WI38 (cell line): Measurements from ENCODE around the gene HOXB13.

Experiments used
- H3K4me3 ChIP-seq: 2 replicates; pipeline ENCODE4 v1.5.1; 2011; ENCODE audit warnings: low read depth, mild to moderate bottlenecking, control low read depth, low read length
- TF ChIP-seq, protein P1 (sequence below): IDR thresholded peaks from 2 replicates; pipeline ENCODE4 v1.5.1; 2012; ENCODE audit warnings: low read depth, mild to moderate bottlenecking, control low read depth, low read length

HOXB13 gene

DNA sequence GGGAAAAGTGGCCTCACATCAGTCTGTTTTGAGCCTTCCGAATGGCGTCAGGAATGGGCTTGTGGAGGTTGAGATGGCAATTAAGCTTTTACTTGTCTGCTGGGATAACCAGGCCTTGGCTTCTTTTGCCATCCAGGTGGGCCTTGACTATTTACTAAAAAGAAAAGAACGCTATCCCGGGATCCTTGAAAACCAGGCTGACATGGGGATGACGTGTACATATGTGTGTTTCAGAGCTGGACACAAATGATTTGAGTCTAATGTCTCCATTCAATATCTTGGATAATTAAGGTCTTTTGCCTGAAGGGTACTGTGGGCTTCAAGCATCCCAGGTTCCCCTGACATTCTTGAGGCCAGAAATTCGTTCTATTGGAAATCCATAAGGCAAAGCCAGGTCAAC is 32.6 kb upstream of the HOXB13 start:
- TF ChIP-seq, protein P1, sequence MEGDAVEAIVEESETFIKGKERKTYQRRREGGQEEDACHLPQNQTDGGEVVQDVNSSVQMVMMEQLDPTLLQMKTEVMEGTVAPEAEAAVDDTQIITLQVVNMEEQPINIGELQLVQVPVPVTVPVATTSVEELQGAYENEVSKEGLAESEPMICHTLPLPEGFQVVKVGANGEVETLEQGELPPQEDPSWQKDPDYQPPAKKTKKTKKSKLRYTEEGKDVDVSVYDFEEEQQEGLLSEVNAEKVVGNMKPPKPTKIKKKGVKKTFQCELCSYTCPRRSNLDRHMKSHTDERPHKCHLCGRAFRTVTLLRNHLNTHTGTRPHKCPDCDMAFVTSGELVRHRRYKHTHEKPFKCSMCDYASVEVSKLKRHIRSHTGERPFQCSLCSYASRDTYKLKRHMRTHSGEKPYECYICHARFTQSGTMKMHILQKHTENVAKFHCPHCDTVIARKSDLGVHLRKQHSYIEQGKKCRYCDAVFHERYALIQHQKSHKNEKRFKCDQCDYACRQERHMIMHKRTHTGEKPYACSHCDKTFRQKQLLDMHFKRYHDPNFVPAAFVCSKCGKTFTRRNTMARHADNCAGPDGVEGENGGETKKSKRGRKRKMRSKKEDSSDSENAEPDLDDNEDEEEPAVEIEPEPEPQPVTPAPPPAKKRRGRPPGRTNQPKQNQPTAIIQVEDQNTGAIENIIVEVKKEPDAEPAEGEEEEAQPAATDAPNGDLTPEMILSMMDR = no peak

DNA sequence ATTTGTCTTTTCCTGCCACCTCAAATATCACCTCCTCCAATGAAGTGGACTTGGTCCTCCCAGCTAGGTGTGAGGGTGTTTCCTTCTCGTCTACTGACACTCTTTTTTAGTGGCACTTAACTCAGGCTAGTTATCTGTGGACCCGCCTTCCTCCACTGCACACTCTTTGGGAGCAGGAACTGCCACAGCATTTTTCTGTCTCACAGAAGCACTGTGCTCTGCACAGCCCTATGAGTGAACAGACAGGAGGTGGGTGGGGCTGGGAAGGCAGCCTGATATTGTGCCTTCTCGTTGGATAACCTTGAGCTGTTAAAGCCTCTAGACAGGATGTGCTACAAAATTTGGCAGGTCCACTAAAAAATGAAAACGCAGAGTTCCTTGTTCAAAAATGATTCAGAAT is 31.9 kb upstream of the HOXB13 start:
- H3K4me3 ChIP-seq = no peak overlapping the region
- TF ChIP-seq, protein P1 = no peak

More for the DNA sequence above, 32.6 kb upstream of the HOXB13 start:
- no peak overlapping the region for H3K4me3 ChIP-seq

DNA sequence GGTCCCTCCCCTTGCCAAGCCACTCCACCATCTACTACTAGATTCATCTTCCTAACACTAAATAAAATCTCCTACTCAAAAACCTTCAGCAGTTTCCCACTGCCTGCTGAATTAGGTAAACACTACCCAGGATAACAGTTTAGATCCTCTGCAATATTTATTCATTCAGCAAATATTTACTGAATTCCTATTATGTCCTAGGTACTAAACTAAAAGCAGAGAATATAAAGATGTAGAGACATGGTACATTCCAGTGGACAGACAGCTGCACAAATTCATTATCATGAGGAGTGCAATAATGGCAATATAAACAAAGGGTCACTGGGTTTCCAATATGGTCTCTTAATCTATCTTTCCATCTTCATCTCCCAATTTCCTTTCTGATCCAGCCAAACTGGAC is 30.7 kb upstream of the HOXB13 start:
- no peak overlapping the region for H3K4me3 ChIP-seq
- TF ChIP-seq, protein P1 = no peak

DNA sequence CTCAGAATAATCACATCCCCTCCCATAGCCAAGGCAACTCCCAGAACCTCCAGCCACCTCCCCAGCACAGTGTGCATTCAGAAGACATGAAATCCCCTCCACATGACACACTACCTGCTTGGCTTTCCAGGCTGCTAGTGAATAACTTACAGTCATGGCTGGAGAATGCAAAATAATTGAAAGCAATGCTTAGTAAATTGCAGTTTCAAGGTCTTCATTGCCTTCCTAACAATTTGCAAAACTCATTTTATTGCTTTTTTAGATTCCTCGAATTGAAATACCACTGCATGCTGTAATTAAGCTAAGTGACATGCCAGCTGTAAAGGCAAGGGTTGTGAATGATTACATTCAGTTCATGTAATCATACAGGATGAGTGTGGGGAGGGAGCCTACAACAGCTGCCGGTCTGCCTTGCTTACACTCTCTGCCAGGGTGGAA is 29.0 kb upstream of the HOXB13 start:
- TF ChIP-seq, protein P1 = no peak
- no peak overlapping the region for H3K4me3 ChIP-seq

DNA sequence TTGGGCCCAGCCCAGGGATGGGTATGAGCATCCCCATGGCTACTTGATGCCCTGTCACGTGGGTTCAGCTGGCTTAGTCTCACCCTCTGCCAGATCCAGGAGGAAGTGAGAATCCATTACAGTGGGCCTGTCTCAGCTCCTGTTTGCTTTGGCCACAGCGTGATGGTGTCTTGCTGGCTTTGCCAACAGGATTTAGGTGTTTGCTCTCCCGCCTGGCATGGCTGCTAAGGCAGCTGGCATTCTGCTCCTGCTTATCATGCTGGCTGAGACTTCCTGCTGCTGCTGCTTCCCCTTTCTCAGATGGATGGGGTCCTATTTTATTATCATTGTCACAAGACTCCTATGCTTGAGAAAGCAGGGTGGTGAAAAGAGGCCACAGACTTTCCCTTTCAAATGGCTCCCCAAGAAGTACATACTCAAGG is 28.3 kb upstream of the HOXB13 start:
- TF ChIP-seq, protein P1 = no peak
- H3K4me3 ChIP-seq = no peak overlapping the region

DNA sequence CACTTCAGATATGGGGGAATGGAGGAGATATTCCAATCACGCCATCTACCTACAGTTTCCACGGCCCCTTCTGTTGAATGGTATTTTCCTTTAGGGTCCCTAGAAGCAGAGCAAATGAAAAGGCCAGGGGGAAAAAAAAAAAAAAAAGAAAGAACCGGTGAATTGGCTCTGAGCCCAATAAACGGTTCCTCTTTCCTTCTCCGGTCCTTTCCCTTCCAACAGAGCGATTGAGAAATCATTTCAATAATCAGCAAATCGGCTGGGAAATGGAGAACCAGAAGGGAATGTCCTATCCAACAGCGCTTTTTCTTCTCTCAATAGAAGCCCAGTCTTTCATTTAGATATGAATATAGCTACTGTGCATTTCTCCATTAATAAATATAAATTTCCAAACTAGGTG is 26.8 kb upstream of the HOXB13 start:
- TF ChIP-seq, protein P1 = no peak
- no peak overlapping the region for H3K4me3 ChIP-seq

DNA sequence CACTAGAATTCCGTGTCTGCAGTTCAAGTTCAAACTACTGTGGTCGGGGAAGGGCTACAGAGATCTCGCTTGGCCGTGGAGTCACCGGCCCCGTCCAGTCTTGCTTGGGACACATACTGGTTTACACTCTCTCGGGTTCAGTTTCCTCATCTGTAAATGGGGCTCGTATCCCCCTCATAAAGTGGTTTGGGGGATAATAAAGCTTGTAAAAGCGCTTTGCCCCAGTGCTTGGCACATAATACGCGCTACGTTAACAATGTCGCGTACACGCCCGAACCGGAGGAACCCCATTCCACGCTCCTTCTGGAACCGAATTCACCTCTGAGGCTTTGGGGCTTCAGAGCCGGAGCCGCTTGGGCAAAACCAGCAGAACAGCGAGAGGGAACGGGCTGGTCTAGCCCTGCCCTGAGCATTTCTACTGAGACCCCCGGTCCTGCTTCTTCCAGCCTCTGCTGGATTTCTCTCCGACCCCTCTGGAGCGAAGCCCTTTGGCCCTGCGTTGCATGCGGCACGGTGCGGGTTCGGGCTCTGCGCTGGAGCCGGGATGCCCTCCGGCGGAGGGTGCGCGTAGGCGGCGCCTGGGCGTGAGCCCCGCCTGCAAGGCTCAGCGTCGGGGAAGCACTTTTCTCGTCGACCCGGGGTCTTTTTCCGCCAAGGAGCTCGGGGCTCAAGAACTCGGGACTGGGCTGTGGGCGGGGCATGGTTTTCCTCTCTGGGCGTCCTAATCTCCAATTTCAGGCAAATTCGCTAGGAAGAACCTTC is 26.1 kb upstream of the HOXB13 start:
- no peak overlapping the region for H3K4me3 ChIP-seq
- TF ChIP-seq, protein P1 = no peak
